ENCODE measurements around the gene FAM184B. TPM values are rescaled to one million over a fixed set of nuclear protein-coding genes. Genes with fewer than 3 reads are reported as not detected.
"Not testable (repeated sequence)": the region's sequence is repeated elsewhere in the genome, so short reads cannot be mapped to it uniquely, and the experiment has no call there.

FAM184B gene
- total RNA-seq, 1 donor from 2014 or later, result not detected

DNA sequence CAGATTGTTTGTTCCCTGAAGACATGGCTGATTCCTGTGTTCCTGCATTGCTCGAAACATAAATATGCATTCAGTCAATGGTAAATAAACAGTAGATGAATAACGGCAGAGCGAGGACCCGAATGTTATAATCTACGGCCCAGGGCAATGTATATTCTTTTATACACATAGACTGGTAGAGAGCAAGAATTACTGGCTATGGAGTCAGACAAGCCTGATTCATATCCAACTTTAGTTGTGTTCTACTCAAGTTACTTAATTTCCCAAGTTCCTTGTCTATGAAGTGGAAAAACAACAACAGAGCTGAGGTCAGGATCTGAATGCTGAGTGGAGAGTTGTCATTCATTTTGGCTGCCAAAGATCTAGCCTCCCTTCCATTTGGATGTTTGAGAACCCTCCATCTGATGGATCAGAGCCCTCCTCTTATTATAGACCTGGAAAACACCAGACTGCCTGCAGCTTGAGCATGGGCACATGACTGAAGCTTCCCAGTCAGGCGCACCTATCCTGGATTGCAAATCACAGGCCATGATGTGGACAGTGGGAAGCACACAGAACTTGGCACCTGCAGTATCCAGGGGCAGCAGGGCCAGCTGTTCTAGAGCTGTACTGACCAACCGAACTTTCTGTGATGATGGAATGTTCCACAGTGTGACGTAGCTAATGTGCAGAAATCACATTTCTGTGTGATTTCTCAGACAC is 80.1 kb downstream of the FAM184B start:
- ATAC-seq (ENCODE audit: poor library complexity) (no peak), DNase-seq (no peak)
- intact Hi-C loops (cut with DNase I), result no loop called here

DNA sequence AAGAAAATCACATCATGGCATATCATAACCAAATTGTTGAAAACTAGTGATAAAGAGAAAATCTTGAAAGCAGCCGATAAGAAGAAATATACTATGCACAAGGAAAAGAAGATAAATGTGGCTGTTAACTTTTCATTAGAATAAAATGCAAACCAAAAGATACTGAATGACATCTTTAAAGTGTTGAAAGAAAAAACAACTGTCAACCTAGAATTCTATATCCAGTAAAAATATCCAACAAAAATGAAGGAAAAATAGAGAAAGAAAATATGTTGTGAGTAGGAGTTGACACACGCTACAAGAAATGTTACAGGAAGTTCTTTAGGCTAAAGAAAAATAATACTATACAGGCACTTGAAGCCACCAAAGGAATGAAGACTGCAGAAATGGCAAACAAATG is 82.0 kb downstream of the FAM184B start:
- ATAC-seq (ENCODE audit: poor library complexity) (no peak), DNase-seq (no peak)
- intact Hi-C loops (cut with DNase I), result no loop called here

DNA sequence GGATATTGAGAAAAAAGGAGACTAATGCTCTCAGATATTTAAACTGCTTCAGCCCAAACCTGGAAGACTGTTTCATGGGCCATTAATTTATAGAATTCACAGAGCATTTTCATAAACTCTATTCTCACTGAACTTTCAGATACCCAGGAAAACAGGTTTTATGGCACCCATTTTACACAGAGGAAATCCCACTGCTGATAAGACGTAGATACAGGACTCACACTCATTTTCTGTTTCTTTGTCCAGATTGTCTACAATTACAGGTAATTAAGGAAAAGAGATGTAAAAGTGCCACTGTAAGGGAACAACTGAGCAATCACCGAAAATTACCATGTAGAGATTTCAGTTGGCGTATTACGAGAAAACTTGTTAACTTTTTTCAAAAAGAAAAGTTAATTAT is 83.3 kb downstream of the FAM184B start:
- intact Hi-C loops (cut with DNase I), result no loop called here

DNA sequence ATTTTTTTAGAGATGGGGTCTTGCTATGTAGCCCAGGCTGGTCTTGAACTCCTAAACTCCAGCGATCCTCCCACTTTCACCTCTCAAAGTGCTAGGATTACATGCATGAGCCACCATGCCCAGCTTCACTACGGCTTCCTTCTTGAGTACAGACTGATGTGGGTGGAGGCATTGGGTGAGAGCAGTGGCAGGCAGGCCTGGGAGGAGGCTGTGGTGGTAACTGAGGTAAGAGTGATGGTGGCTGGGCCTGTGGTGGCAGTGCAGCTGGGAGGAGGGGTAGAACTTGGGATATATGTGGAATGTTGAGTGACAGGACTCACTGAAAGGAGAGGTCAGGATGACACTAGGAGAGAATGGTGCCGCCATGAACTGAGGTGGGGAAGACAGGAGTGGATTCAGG is 86.1 kb downstream of the FAM184B start:
- DNase-seq (no peak), ATAC-seq (ENCODE audit: poor library complexity) (no peak)
- intact Hi-C loops (cut with DNase I), result no loop called here

More for the DNA sequence above, 83.3 kb downstream of the FAM184B start:
- ATAC-seq (ENCODE audit: poor library complexity) (no peak), DNase-seq (no peak)

DNA sequence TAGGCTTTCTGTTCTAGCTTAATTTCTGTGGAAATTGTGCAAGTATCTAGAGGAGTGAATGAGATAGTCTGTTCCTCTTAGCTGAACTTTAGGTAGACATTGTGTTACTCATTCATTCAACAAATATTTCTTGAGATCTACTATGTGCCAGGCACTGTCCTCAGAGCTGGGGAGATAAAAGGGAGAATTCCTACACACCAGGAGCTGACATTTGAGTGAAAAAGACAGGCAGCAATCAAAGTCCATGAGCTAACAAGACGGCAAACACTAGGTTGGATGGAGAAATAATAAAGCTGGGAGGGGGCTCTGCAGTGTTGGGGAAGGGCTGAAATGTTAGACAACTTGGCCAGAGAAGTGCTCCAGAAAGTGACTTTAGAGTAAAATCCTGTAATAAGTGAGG is 86.9 kb downstream of the FAM184B start:
- DNase-seq (no peak), ATAC-seq (ENCODE audit: poor library complexity) (no peak)
- intact Hi-C loops (cut with DNase I), result no loop called here

DNA sequence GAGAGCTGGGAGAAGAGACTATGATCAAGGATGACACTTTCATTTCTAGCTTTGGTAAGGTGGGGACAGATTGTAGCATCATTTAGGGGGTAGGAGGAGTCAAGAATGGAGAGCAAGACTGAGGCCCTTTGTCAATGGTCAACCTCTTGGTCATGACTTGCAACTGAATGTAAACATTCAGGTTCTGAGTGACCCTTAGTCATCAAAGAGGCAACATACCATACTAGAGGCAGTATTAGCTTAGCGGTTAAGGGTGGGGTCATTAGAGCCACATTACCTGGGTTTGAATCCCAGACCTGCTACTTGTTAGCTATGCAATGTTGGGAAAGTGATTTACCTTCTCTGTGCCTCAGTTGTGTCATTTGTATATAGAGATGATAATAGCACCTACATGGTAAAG is 90.5 kb downstream of the FAM184B start:
- ATAC-seq (ENCODE audit: poor library complexity) (no peak), DNase-seq (no peak)
- intact Hi-C loops (cut with DNase I), result no loop called here

DNA sequence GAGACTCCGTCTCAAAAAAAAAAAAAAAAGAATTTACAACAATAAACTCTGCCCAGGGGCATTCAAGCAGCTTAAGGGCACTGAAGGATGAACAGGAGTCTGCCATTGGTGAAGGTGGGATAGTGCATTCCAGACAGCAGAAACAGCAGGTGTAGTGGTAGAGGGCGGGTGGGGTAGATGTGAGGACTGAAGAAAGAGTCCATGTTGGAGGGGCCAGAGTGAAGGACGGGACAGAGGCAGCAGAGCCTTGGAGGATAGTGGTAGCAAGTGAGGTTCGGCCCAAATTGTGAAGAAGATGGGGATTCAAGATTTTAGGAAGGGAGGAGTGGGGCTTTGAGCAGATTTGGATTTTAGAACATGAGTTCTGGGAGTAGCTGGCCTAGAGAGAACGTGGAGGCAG is 91.3 kb downstream of the FAM184B start:
- DNase-seq (no peak), ATAC-seq (ENCODE audit: poor library complexity) (no peak)
- intact Hi-C loops (cut with DNase I), result no loop called here

DNA sequence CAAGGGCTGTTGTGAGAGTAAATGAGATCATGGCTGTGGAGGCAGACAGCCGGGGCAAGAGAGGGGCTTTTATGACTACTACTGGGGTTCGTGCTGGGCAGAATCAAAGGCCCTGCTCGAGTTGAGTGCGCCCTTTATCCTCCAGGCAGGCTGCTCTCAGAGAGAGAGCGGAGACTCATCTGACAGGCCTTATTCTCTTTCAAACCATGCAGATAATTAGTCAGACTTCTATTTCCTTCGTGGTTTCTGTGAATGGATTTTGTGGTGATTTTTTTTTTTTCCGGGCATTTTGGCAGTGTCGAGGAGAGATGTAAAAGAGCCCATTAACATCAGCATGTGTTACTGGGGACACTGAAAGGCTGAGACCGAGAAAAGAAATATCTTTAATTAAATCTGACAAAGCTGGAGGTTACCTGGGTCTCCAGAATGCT is 93.4 kb downstream of the FAM184B start:
- no peak for ATAC-seq (ENCODE audit: poor library complexity)
- intact Hi-C loops (cut with DNase I), result no loop called here
- DNase-seq, result no peak

DNA sequence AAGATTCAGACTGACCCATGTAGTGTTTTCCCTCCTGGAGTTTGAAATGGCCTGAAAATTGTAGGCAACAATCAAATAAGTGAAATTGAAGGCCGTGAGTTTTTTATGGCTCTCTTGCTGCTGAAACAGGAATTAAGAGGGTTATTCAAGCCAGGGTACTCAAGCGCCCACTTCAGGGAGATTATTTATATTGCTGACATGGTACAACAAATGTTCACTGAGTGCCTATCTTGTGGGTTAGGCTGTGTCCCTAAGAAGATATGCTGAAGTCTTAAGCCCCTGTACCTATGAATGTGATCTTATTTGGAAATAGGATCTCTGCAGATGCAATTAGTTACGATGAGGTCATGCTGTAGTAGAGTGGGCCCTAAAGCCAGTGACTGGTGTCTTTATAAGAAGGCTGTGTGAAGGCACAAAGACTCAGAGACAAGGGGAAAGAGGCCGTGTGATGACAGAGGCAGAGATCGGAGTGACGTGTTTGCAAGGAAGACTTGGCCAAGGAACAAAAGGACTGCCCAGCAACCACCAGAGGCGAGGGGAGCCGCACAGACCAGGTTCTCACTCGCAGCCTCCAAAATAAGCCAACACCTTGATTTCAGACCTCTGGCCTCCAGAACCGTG is 94.1 kb downstream of the FAM184B start:
- no peak for DNase-seq
- intact Hi-C loops (cut with DNase I), result no loop called here
- no peak for ATAC-seq (ENCODE audit: poor library complexity)

DNA sequence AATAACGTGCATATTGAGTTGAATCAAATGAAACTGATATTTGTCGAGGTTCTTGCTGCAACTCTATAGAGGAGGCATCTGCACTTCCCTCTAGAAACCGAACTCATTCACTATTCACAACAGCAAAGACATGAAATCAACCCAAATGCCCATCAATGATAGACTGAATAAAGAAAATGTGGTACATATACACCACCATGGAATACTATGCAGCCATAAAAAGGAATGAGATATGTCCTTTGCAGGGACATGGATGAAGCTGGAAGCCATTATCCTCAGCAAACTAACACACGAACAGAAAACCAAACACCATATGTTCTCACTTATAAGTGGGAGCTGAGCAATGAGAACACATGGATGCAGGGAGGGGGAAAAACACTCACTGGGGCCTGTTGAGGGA is 96.8 kb downstream of the FAM184B start:
- DNase-seq; ATAC-seq (ENCODE audit: poor library complexity); intact Hi-C loops (cut with DNase I): not testable (repeated sequence)

DNA sequence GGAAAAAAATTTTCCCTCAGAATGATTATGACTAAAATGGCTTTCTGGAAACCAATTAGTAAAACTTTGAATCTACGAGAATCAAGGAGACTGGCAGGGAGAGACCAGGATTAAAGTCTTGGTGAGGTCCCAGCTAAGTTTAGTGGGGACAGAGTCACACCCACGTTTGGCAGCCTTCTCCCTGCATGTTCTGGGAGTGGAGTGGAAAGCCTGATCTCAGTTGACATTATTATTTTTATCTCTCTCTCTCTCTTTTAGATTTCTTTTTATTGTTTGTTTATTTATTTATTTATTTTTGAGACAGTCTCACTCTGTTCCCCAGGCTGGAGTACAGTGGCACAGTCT is 99.2 kb downstream of the FAM184B start:
- ATAC-seq (ENCODE audit: poor library complexity) (no peak), DNase-seq (no peak)
- intact Hi-C loops (cut with DNase I), result no loop called here

DNA sequence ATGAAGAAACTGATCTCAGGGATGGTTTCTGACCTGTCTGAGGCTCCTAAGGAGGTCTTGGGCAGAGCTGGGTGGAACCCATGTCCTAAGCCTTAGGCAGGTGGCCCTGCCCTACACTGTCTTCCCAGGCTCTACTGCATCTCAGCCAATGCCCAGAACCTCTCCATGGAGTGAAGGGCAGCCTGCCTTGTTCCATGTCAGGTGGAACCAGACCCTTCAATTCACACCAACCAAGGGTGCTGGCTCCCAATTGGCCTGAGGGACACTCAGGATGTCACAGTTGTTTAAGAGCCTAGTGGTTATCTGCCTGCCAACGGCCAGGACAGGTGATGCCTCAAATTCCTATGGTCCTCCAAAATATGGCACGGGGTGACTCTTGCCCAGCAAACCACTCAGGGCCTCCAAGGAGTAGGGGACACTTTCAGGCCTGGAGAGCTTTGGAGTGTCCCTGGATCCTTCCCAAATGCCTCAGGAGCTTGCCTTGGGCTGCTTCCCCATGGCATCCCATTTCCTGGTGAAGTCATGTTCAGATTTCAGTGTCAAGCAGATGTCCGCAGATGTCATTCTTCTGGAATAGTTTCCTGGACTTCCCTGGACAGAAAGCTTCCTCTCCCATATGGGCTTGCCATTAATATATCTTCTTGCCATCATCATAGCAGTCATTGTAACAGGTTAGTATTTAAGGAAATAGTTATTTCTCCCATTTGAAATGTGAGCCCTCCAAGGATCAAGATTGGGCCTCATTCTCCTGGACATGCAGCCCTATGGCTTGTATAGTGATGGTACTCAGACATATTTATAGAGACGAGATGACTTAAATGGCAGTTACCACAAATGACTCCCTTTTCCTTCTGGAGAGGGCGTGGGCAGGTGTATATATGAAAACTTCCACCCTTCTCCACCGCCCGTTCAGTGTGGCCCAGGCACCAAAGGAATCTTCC is 99.9 kb downstream of the FAM184B start:
- intact Hi-C loops (cut with DNase I), result no loop called here
- DNase-seq (no peak), ATAC-seq (ENCODE audit: poor library complexity) (no peak)

DNA sequence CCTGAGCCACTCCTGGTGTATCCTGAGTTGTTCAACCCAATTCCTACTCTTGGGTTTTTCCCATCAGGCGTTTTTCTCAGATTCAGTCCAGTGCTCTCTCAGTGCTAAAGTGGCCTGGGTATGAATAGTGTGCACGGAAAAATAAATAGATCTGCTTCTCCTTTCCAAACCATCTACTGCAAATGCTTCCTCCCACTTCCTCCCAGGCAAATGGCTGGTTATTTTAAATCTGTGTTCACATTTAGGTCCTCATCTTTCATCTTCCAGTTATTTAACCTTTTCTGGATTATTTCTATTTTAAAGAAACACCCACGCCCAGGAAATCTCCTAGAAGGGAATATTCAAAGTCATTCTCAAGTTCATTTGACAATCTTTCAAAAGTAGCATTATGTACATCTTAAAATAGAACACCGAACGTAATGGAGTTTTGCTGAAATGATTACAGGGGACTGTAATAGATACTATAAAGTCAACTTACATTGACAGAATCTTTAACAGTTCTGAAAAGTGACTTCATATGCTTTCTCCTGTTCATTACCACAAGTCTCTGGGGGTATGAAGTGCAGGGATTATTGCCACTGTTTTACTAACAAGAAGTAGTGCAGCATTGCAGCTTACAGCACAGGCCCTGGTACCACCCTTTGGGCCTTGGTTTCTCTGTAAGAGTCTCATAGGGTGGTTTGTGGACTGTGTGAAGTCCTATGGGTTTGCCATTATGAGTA is 100.7 kb downstream of the FAM184B start:
- ATAC-seq (ENCODE audit: poor library complexity) (no peak), DNase-seq (no peak)
- intact Hi-C loops (cut with DNase I), result no loop called here

DNA sequence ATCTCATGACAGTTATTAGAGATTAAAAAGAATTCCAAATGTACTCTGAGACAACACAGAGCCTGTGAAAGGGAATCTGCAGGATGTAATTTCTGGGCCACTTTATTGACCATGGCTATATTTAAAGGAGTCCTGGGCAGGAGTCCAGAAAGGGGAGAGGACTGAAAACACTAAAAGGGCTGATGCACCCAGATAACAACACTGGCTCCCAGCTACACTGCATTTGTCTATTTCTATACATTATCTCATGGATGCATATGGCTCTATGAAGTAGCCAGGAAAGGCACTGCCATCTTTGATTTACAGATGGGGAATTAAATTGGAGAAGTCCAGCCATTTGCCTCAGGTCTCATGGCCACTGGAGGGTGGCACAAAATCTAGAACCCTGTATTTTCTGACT is 111.0 kb downstream of the FAM184B start:
- DNase-seq (no peak), ATAC-seq (ENCODE audit: poor library complexity) (no peak)
- intact Hi-C loops (cut with DNase I), result no loop called here

DNA sequence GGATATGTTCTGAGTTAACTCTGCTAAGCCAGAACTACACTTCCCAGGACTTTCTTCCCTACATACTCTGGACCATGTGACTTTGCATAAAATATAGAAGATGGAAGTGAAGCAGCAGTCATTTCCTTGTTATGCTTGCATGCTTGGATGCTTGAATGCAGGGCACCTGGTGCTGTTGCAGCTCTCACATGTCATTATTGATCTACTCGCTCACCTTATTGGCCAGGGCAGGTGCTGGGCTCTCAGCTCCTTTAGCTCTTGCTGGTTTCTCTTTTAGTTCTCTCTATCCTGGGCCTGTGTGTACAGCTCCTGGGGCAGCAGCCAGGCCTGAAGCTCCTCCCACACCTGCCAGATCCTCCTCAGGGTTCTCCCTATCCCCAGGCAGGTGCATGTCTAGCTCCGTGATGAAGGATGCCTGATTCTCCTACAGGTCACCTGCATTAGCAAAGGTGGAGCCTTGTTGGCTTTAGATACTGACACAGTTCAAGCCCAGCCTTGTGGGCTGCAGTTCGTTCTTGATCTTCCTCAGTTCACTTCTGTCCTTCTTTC is 113.7 kb downstream of the FAM184B start:
- no peak for ATAC-seq (ENCODE audit: poor library complexity)

DNA sequence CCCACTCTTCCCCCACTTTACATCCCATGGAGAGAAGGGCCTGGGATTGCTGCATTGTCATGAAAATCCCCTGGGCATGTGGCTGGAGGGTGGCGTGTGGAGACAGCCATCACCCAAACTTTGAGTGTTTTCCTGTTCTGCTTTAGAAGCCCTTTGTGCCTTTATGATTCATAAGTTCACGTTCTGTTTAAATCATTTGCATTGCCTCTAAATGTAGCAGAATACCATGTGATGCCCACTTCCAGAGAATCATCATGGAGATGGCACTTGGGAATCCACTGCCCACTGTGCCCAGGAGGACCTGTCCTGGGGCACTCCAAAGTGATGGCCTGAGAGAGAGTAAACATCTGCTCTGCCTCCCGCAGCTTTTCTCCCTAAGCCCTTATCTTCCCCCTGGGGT is 114.2 kb downstream of the FAM184B start:
- ATAC-seq (ENCODE audit: poor library complexity), result no peak
- intact Hi-C loops (cut with DNase I), result no loop called here

More for the DNA sequence above, 113.7 kb downstream of the FAM184B start:
- intact Hi-C loops (cut with DNase I), result no loop called here
- no peak for DNase-seq

DNA sequence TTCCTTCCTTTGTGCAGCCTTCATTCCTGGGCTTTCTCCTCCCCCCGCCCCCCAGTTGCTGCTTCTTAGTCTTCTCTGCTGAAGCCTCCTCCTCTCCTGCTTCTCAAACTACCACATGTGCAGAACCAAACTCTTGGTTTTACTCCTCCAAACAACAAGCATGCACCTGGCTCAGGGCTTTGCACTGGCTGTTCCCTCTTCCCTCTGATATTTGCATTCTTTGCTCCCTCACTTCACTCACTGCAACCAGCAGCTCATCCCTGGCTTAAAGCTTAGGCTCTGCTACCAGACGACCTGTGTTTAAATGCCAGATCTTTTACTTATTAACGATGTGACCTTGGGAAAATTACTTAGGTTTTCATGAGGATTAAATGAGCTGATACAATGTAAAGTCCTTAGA is 115.6 kb downstream of the FAM184B start:
- intact Hi-C loops (cut with DNase I), result no loop called here
- DNase-seq (no peak), ATAC-seq (ENCODE audit: poor library complexity) (no peak)

More for the DNA sequence above, 114.2 kb downstream of the FAM184B start:
- DNase-seq, result no peak

DNA sequence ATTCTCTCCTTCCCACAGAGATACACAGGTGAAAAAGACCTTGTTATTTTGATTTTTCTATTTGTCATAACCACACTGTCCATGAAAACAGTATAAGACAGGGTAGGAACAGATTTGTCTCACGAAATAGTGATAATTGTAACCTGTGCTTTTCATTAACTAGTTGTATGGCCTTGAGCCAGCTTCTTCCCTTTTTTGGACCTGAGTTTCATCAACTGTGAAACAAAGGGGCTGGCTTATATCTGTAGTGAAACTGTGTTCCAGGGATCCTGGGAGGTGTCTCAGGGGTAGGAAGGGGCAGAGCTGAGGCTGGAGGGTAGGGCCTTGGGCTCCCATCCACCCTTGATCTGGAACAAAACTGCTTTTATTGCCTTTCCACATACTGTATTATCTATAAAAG is 116.1 kb downstream of the FAM184B start:
- ATAC-seq (ENCODE audit: poor library complexity) (no peak), DNase-seq (no peak)
- intact Hi-C loops (cut with DNase I), result no loop called here

DNA sequence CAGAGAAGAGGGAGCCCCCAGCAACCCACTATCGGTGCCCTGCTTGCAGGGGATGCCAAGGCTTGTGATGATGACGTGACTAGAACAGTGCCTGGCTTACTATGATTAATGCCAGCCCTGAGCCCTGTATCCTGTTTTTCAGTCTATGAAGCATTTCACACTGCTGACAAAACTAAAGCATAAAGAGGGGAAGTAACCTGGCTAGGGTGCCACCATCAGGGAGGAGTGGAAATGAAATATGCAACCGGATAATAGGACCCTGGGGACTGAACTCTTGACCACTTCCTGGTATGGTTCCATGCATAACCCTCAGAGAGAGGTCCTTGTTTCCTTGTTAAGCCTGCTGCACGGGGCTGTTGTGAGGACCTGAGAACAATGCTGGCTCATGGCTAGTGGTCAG is 116.7 kb downstream of the FAM184B start:
- intact Hi-C loops (cut with DNase I), result no loop called here
- no peak for DNase-seq
- no peak for ATAC-seq (ENCODE audit: poor library complexity)

Data from Right ventricle myocardium superior (tissue), 1 donor.